AML-193 (cell line): ENCODE results near the gene NOP10.
"Not testable (repeated sequence)": the region's sequence is repeated elsewhere in the genome, so short reads cannot be mapped to it uniquely, and the experiment has no call there.

ENCODE experiments used
- DNase-seq, 2 experiments: peaks; one replicate each; lab custom pipeline; 2025; lab: John Stamatoyannopoulos, UW

The NOP10 gene

DNA sequence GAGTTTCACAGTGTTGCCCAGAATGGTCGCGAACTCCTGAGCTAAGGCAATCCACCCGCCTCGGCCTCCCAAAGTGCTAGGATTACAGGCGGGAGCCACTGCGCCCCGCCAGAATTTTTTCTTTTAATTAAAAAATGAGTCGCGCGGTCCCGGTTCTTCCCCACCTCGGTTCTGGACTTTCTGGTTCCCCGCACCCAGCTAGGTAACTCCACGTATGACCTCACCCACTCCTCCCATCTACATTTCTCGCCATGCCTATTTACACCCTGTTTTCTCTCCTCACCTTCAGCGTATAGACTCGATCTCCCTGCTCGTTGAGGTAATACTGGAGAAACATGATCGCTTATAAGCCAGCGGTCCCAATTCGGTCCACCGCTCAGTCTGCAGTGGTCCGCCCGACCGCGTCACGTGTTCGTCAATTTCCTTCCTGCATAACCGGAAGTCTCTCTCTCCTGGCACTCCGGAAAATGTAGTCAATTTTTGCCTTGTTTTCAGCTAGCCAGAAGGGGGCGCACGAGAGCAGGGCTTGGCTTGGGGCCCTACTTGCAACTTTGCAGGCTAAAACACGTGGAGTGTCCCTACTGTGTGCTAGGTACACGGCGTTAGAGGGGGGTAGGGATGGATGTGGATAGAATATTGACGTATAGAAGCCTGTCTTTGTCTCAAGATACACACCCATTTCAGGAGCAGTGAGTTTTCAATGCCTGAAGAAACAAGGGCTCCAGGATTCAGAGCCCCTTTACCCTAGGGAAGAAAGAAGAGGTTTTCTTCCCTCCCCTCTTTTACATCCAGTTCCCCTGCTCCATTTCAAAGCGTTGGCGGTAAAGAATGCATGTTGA, at the start of gene NOP10, which contains the start of gene NUTM1:
Gene NOP10, minus strand, starts transcription at position 400 of the 839 bp plus-strand sequence. Its CDS starts 63 bp downstream, at position 337.
Gene NUTM1, plus strand, starts transcription at position 579 of the 839 bp plus-strand sequence. CDS start 382 bp downstream, outside the sequence.
- DNase-seq: peak; percentile 83 to 89

DNA sequence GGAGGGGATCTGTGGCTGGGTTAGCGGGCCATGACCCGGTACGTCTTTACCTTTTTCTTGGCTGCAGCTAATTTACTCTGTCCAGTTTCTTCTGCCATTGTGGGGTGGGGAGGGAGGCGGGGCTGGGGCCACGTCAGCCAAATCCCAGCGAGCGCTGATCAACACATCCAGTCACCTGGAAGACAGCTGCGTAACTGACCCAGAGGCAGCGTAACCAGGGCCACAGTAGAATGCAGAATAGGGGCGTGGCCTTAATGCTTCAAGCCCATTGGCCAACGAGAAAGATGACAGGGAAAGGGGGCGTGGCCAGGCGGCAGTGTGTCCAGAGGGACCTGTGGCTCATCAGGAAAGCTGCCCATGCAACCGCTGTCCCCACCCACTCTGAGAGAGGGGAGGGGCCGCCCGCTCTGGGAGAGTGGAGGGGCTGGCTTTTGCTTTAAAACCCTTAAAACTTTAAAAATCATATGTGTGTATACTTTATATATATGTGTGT, 46.7 kb upstream of the NOP10 start:
- not testable (repeated sequence) for DNase-seq

DNA sequence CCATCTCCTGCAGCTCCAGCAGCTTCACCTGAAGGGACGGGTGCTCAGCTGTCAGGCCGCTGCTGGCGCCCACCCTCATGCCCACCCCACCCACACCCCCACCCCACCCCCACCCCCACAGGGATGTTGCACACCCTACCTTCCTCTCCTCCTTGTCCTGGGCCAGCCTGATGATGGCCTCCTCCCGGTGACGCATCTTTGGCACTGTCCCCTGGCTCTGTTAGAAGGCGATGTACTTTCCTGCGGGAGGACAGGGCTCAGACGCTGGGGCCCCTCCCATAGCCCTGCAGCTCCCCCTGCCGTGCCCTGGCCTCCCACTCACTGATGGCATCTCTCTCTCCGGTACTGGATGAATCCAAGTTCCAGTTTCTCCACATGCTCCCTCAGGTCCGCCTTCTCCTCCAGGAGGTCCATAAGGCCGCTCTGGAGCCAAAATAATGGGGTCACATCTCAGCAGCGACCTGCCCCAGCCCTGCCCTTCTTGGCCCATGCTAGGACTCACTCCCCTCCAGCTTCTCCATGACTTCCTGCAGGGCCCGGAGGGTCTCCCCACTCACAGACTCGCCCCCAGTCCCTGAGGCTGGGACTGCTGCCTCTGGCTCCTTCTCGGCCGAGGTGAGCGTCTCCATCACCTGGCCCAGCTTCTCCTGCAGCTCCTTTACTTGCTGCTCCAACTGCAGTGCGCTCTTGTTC, 39.0 kb upstream of the NOP10 start:
- not testable (repeated sequence) for DNase-seq

DNA sequence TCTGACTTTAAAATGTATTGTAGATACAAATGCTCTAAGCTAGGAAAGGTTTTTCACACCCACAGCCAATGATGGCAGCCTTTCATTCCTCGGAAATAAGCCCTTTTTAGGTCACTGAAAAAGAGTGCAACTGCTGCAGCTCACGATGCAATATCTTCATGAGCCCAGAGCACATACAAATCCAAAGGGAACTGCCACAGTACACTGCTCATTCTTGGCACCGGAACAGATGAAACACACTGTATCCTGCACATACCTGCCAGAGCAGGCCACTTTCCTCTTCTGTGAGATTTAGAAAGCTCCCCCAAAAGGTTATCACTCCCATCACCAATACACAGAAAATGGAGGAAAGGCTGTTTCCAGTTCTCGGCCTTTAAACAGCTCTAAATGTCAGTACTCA, 37.6 kb upstream of the NOP10 start:
- DNase-seq: not testable (repeated sequence)

DNA sequence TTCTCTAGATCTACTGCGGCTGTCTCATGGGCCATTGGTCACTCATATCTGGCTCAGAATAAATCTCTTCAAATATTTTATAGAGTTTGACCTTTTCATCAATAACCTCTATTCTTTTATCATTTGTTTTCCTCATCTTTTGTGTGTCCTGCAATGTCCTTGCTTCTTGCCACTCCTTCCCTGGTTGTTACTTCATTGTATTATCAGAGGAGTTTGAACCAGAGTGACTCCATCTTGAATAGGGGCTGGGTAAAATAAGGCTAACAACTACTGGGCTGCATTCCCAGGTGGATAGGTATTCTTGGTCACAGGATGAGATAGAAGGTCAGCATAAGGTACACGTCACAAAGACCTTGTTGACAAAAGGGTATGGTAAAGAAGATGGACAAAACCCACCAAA, 33.9 kb upstream of the NOP10 start:
- no peak for DNase-seq

DNA sequence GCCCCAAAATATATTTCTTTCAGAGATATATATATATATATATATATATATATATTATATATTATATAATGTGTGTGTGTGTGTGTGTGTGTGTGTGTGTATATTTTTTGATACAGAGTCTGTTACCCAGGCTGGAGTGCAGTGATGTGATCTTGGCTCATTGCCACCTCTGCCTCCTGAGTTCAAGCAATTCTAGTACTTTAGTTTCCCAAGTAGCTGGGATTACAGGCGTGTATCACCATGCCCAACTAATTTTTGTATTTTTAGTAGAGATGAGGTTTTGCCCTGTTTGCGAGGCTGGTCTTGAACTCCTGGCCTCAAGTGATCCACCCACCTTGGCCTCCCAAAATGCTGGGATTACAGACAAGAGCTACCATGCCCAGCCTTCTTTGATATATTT, 32.6 kb upstream of the NOP10 start:
- not testable (repeated sequence) for DNase-seq

DNA sequence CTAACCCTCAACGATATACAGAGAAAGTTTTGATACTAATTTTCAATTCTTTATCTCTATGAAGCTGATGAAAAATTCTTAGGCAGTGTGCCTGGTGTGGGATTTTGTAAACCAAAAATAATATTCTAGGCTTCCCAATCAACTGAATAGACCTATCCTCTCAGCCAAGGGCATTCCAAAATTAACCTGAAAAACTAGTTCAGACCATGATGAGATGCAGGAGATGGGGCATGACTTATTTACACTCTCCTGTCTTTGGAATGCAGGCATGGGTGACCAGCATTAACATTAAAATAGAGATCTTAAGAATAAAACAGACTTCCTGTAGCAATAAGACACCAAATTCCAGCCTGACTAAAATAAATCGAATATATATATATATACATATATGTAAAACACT, 31.9 kb upstream of the NOP10 start:
- DNase-seq: no peak

DNA sequence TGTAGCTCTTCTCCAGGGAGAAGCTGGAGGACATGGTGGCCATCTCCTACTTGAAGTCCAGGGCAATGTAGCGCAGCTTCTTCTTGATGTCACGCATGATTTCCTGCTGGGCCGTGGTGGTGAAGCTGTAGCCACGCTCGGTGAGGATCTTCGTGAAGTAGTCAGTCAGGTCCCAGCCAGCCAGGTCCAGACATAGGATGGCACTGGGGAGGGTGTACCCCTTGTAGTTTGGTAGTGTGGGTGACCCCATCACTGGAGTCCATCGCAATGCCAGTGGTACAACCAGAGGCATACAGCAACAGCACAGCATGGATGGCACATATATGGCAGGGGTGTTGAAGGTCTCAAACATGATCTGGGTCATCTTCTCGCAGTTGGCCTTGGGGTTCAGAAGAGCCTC, 31.0 kb upstream of the NOP10 start:
- DNase-seq: no peak

DNA sequence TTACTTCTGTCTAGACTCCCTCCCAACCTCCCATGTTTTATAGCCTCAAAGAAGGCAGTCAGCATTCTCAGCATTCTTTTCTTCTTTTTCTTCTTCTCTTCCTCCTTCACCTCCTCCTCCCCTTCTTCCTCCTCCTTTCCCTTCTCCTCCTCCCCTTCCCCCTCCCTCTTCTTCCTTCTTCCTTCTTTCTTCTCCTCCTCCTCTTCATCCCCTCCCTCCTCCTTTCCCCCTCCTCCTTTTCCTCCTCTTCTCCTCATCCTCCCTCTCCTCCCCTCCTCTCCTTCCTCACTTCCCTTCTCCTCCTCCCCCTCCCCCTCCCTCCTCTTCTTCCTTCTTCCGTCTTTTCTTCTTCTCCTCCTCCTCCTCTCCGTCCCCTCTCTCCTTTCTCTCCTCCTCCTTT, 27.7 kb upstream of the NOP10 start:
- no peak for DNase-seq

DNA sequence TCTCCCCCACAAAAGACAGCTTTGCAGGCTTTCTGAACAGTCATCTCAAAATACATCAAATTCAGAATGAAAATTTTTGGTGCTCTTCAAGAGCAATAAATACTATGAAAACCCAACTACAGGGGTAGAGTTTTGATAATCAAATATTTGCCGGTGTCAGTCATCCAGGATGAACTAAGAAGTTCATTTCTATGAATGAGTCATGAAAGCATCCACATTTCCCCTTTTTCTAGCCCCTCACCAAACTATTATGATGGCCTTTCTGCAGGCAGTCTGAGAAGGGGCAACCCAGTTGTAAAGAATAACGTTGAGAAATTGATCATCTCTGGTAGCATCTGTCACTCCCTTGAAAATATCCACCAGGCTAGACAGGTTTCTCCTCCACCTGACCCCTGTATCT, 27.2 kb upstream of the NOP10 start:
- no peak for DNase-seq

DNA sequence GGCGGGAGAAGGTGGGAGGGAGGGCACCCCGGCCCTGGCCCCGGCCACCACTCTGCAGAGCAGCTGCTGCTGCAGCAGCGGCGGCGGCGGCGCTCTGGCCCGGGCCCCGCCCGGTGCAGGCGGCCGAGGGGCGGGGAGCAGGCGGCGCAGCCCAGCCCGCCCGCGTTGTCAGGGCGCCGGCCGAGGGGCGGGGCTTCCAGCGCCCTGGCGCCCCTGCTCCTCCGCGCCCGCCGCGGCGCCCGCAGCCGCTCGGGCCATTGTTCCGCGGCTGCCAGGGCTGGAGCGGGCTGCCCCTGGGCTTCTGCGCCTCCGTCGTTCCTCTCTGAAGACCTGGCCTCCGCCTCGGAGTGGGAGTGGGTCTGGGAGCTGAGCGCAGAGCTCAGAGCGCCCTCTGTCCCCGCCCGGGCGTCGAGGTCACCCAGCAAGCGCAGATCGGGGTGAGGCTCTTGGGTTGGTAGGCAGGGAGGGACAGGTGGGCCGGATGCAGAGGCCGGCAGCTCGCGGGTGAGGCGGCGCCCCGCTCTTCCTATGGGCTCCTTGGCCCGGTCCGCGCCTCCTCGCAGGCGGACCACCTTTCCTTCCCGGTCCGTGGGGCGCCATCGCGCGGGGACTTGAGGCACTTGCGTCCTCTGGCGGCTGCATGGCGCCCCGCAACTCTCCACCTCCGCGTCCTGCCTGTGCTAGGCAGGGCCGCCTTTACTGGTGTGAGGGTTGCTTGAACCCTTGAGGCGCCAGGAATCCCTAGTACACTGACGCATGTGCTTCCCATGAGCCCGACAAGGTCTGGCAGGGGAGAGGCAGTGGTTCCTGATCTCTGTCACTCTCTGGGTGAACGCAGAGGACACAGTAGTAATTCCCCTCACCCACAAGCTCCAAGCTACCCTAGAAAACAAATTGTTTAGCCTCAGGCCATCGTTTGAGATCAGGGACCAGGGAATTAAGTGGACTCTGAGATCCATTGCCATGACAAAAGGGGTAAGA, 24.5 kb upstream of the NOP10 start, which contains the start of gene LPCAT4:
Gene LPCAT4, minus strand, starts transcription at position 96 of the 981 bp plus-strand sequence. CDS start 96 bp downstream, outside the sequence.
- DNase-seq: peak; percentile 69 to 77

DNA sequence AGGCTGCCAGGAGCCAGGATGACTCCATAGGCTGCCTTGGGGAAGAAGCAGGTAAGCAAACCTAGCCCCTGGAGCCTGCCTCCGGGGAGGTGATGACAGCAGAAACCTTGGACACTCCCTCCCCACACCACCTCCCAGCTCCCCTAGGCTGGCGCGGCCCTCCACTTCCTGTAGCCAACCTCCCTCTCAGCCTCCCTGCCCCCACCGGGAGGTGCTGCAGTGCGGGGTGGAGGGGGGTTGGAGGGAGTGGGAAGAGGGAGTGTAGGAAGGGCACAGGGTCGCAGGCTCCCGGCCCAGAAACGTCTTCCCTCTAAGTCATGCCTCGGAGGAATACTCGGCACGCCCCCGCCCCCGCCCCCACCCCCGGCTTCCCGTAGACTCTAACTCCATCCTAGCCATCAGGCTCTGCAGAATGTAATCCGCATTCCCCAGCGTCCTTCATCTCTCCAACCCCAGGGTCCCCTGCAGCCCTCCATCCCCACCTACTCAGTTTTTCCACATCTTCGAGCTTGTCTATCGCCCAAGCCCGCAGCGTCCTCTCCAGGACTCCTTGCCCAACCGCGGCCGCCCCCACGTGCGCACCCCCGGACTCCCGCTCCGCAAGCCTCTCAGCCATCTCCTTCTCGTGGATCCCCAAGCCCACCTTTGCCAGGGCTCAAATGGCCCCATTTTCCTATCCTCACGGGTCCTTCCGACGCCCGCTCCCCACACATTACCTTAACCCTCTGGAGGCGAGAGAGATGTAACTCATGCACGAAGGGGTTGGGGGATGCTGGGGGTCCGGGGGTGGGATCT, 23.5 kb upstream of the NOP10 start:
- DNase-seq: peak; percentile 16 to 40

DNA sequence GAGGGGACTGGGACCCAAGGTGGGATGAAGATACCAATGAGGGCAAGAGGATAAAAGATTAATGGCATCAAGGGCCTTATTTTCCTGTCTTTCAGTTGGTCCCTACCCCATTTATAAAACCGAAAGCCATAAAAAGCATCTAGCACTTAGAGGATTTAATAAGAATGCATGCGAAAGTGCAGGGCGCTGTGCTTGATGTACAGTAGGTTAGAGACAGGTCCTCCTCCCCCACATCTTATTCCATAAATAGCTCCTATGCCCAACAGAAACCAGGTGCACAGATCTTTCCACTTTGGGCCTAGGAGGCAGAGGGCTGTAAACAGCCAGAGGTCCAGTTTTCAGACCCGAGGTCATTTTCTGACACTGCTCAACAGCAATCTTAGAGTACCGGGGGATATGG, 22.9 kb upstream of the NOP10 start:
- DNase-seq: no peak

DNA sequence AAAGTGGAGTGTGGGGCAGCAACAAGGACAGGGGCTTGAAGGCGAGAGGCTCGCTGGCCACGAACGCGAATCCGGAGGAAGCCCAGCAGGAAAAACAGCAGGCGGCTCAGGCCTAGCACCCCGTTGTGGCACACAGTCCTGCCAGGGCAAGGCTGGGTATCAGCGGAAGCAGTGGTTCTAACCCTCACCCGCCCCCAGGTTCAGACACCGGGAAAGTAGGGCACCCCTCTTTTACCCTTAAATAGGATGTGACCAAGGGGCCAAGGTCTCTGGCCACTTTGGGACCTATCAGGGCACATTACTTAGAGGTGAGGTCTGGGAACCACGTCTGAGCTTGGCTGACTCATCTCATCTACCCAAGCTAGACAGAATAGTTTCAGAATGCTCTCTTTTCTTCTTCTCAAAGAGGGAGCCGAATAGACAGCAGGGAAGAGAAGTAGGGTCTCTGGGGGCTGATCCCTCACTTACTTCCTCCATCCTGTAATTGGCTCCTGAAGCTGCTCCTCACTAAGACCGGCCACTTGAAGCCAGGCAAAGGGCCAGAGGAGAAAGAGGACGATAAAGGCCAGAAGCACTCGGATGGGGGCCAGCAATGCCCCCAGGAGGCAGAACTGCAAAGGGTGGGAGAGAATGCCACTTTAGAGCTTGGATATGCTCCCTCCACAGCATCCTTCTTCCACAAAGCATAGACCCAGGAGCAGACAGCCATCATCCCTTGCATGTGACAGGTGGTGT, 22.3 kb upstream of the NOP10 start:
- peak; percentile 44 to 51 for DNase-seq

DNA sequence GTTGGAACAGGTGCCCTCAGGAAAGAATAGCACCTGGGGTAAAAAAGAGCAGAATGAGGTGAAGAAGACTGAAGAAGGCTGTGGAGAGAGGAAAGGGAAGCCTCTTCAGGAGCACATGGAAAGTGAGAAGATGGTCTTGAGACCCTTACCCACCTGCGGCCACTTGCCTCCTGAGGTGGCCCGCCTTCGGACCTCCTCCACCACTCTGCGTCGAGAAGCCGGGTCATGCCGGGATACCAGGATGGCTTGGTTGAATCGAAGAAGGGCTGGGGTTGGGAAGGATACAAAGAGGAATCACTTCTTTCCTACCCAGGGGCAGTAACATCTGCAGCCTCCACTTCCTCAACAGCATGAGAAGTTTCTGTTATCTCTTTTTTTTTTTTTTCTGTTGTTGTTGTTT, 21.1 kb upstream of the NOP10 start:
- no peak for DNase-seq

DNA sequence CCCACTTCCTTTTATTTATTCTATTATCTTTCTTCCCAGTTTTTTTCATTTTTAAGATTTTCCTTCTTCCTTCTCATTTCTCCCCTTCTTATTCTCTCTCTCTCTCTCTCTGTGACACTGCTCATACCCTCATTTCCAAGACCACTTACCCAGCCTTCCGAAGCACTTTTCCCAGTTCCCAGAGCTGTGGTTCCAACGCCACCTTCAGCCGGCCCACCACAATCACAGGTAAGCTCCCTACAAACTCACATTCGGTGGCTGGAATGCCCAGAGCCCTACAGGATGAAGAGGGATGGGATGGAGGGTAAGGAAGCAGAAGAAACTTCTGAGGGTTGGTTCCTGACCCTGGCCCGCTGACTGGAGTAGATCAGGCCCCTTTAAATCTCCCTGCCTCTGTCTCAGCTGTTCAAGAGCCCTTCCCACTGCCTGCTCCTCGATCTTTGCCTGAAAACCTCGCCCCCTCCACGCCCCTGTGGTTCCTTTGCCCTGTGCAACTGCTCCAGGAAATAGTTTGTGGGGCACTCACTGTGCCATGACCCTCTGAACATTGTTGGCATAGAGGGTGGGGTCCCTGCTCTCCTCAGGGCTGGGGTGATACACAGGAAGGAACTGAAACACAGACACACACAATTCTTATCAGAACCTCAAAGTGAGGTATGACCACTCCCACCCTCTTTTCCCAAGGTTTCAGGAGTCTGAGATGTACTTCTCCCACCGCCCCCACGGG, 19.3 kb upstream of the NOP10 start:
- no peak for DNase-seq

DNA sequence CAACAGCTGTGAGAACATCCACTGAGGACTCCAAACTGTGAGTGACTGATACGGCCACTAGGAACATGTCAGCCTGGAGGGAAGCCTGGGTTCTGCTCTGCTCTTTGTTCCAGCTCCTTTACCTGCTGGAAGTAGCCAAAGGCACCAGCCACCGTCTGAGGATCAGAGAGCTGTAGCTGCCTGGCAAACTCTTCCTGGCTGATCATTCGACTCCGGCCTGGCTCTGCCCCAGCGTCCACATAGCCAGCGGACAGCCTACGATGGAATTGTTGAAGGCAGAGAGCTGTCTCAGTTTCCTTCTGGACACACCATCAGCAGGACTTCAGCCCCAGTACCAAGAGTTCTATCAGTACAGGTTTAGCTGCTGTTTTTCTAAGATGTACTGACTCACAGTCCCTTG, 18.3 kb upstream of the NOP10 start:
- no peak for DNase-seq

DNA sequence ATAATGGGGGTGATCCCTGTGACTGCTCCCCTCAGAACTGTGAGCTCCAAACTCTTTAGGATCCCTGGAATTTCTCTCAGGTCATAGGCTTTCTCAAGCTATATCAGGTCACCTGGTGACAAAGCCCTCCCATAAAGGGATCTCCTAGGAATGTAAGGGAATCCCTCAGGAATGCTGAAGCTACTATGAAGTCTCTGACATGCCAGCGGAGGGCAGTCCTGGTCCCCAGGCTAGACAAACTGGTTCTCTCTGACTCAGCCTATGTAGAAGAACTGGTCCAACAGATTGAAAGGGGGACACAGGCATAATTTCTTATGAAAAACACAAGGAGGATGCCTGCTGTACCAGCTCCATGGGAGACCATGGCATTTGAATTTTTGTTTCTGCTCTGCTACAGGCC, 17.4 kb upstream of the NOP10 start:
- no peak for DNase-seq

DNA sequence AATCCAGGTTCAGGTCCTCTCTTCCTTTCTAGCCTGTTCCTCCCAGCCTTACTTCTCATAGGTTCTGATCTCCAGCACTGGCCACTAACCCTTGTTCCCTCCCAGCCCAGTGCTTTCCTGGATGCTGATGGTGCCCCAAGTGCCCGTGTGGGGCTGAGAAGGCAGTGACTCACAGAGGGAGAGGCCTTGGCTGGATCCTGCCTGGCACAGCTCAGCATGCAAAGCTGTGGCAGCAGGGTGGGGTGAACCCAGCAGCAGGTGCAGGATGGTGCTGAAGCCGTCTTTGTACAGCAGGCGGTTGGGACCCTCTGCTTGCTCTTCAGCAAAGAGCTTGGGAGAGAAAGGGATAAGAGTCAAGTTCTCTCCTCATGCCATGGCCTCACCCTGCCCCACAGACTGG, 16.5 kb upstream of the NOP10 start:
- no peak for DNase-seq
